Activated CD8-positive, alpha-beta memory T cell treated with anti-CD3 and anti-CD28 coated beads, Interleukin-2, amount 10 ng/mL, durations not matched to agents 7 days and 5 days (primary cell): ENCODE measurements around the gene OSGIN1. TPM values are rescaled to one million over a fixed set of nuclear protein-coding genes. Genes with fewer than 3 reads are reported as not detected.

Source experiments
- ATAC-seq: fragments of 150-1000 bp; cut with Tn5 transposase; one replicate; pipeline ENCODE4 v1.10.0; 2021; ENCODE audit warnings: moderate library complexity
- CTCF ChIA-PET: fragments of 350-600 bp; sonication (Branson Sonifier 250); formaldehyde crosslinking; loops from one replicate; lab custom pipeline; 2021; ENCODE audit warnings: antibody characterized with exemption; lab: Charles Lee
- DNase-seq: peaks from one replicate; pipeline ENCODE4 v3.0.0-alpha.2; 2020
- H3K27ac Mint-ChIP-seq: one replicate; pipeline ENCODE4 v1.8.0; 2021; ENCODE audit warnings: mild to moderate bottlenecking, mixed read lengths
- H3K27me3 Mint-ChIP-seq: one replicate; pipeline ENCODE4 v1.8.0; 2021; ENCODE audit warnings: mixed read lengths
- H3K36me3 Mint-ChIP-seq: one replicate; pipeline ENCODE4 v1.8.0; 2021; ENCODE audit warnings: mild to moderate bottlenecking, mixed read lengths
- H3K4me1 Mint-ChIP-seq: one replicate; pipeline ENCODE4 v1.8.0; 2021; ENCODE audit warnings: mixed read lengths
- H3K4me3 Mint-ChIP-seq: one replicate; pipeline ENCODE4 v1.8.0; 2021; ENCODE audit warnings: mild to moderate bottlenecking, moderate library complexity, mixed read lengths
- H3K9me3 Mint-ChIP-seq: one replicate; pipeline ENCODE4 v1.8.0; 2022; ENCODE audit warnings: low read depth, mixed read lengths
- total RNA-seq, 2 experiments: library from RNA; stranded (reverse); gene quantifications; one replicate each; pipeline ENCODE4 v1.2.3, GENCODE V29; 2021

Gene OSGIN1
- total RNA-seq, 2 experiments from 2014 or later = 0.21 to 0.93 TPM

GRCh38 chr16:83983491-83983890, 30.5 kb downstream of the OSGIN1 start:
- no peak overlapping the region for H3K27ac Mint-ChIP-seq
- CTCF ChIA-PET = interaction anchor here (0.7 to 1.6 kb wide), 2 partner anchors 30 to 102 kb away, joined by 3 read pairs; partner anchors contain the start of gene OSGIN1
- peaks cover 12% of the 10 kb centered on the region for H3K27me3 Mint-ChIP-seq
- ATAC-seq (no peak), DNase-seq (no peak)
- no peak overlapping the region for H3K4me3 Mint-ChIP-seq
- H3K36me3 Mint-ChIP-seq = no peaks in the 10 kb centered on the region
- peaks cover 5% of the 10 kb centered on the region for H3K9me3 Mint-ChIP-seq
- no peaks in the 10 kb centered on the region for H3K4me1 Mint-ChIP-seq

- no peak overlapping the region for H3K4me3 Mint-ChIP-seq
- no peaks in the 10 kb centered on the region for H3K36me3 Mint-ChIP-seq
- DNase-seq (no peak), ATAC-seq (no peak)
- no peaks in the 10 kb centered on the region for H3K4me1 Mint-ChIP-seq
- CTCF ChIA-PET = no interaction called here
- no peak overlapping the region for H3K27ac Mint-ChIP-seq
- peaks cover 2% of the 10 kb centered on the region for H3K9me3 Mint-ChIP-seq
- H3K27me3 Mint-ChIP-seq = peaks cover 29% of the 10 kb centered on the region
Observed at GRCh38 chr16:83989300-83989699, 36.3 kb downstream of the OSGIN1 start.

- no peak overlapping the region for H3K27ac Mint-ChIP-seq
- DNase-seq (no peak), ATAC-seq (no peak)
- H3K9me3 Mint-ChIP-seq = peaks cover 2% of the 10 kb centered on the region
- CTCF ChIA-PET = no interaction called here
- H3K4me1 Mint-ChIP-seq = no peaks in the 10 kb centered on the region
- no peak overlapping the region for H3K4me3 Mint-ChIP-seq
- H3K27me3 Mint-ChIP-seq = peaks cover 39% of the 10 kb centered on the region
- H3K36me3 Mint-ChIP-seq = no peaks in the 10 kb centered on the region
Observed at GRCh38 chr16:83990492-83990891, 37.5 kb downstream of the OSGIN1 start.

GRCh38 chr16:83992624-83993023, 39.6 kb downstream of the OSGIN1 start:
- Mint-ChIP-seq H3K4me3 (no peak overlapping the region), H3K36me3 (no peaks in the 10 kb centered on the region), H3K4me1 (no peaks in the 10 kb centered on the region), H3K27me3 (peaks cover 35% of the 10 kb centered on the region), H3K27ac (no peak overlapping the region), H3K9me3 (peaks cover 2% of the 10 kb centered on the region)
- no peak for ATAC-seq
- DNase-seq = no peak
- CTCF ChIA-PET = interaction anchor here (0.7 to 1.4 kb wide), 2 partner anchors 13 to 1360 kb away, joined by 3 to 6 read pairs; no protein-coding TSS in a partner anchor

- Mint-ChIP-seq H3K9me3 (peaks cover 2% of the 10 kb centered on the region), H3K27ac (no peak overlapping the region)
Observed at GRCh38 chr16:83994087-83994486, 41.0 kb downstream of the OSGIN1 start.

GRCh38 chr16:83994703-83995102, 41.7 kb downstream of the OSGIN1 start:
- no peak overlapping the region for H3K4me3 Mint-ChIP-seq
- ATAC-seq (no peak), DNase-seq (no peak)
- H3K4me1 Mint-ChIP-seq = no peaks in the 10 kb centered on the region
- peaks cover 2% of the 10 kb centered on the region for H3K9me3 Mint-ChIP-seq
- no peak overlapping the region for H3K27ac Mint-ChIP-seq
- no peaks in the 10 kb centered on the region for H3K36me3 Mint-ChIP-seq
- CTCF ChIA-PET = no interaction called here
- H3K27me3 Mint-ChIP-seq = peaks cover 19% of the 10 kb centered on the region

More at GRCh38 chr16:83994087-83994486, 41.0 kb downstream of the OSGIN1 start:
- peaks cover 23% of the 10 kb centered on the region for H3K27me3 Mint-ChIP-seq
- no peaks in the 10 kb centered on the region for H3K36me3 Mint-ChIP-seq
- DNase-seq (no peak), ATAC-seq (no peak)
- no peaks in the 10 kb centered on the region for H3K4me1 Mint-ChIP-seq
- CTCF ChIA-PET = no interaction called here
- H3K4me3 Mint-ChIP-seq = no peak overlapping the region

GRCh38 chr16:83995754-83996153, 42.7 kb downstream of the OSGIN1 start:
- Mint-ChIP-seq H3K9me3 (peaks cover 2% of the 10 kb centered on the region), H3K4me3 (no peak overlapping the region), H3K27me3 (peaks cover 15% of the 10 kb centered on the region), H3K36me3 (no peaks in the 10 kb centered on the region), H3K27ac (no peak overlapping the region), H3K4me1 (no peaks in the 10 kb centered on the region)
- ATAC-seq (no peak), DNase-seq (no peak)
- CTCF ChIA-PET = no interaction called here

- H3K4me1 Mint-ChIP-seq = no peaks in the 10 kb centered on the region
- no peak overlapping the region for H3K27ac Mint-ChIP-seq
- peaks cover 15% of the 10 kb centered on the region for H3K27me3 Mint-ChIP-seq
- no peaks in the 10 kb centered on the region for H3K36me3 Mint-ChIP-seq
- DNase-seq = no peak
- H3K9me3 Mint-ChIP-seq = peaks cover 2% of the 10 kb centered on the region
- H3K4me3 Mint-ChIP-seq = no peak overlapping the region
- no peak for ATAC-seq
- CTCF ChIA-PET = no interaction called here
Observed at GRCh38 chr16:83996481-83997252, 43.6 kb downstream of the OSGIN1 start.

- Mint-ChIP-seq H3K27me3 (peaks cover 12% of the 10 kb centered on the region), H3K9me3 (no peaks in the 10 kb centered on the region), H3K27ac (no peak overlapping the region), H3K36me3 (no peaks in the 10 kb centered on the region), H3K4me1 (no peaks in the 10 kb centered on the region), H3K4me3 (no peak overlapping the region)
- CTCF ChIA-PET = no interaction called here
- no peak for ATAC-seq
- no peak for DNase-seq
Observed at GRCh38 chr16:83998091-83998490, 45.1 kb downstream of the OSGIN1 start.

GRCh38 chr16:84000989-84001642, 48.1 kb downstream of the OSGIN1 start:
- CTCF ChIA-PET = no interaction called here
- no peaks in the 10 kb centered on the region for H3K36me3 Mint-ChIP-seq
- no peak for ATAC-seq

GRCh38 chr16:84001726-84002125, 48.7 kb downstream of the OSGIN1 start:
- Mint-ChIP-seq H3K27ac (no peak overlapping the region), H3K4me1 (no peaks in the 10 kb centered on the region), H3K4me3 (no peak overlapping the region), H3K9me3 (no peaks in the 10 kb centered on the region), H3K36me3 (no peaks in the 10 kb centered on the region), H3K27me3 (no peaks in the 10 kb centered on the region)
- no peak for DNase-seq
- CTCF ChIA-PET = no interaction called here
- no peak for ATAC-seq

More at GRCh38 chr16:84000989-84001642, 48.1 kb downstream of the OSGIN1 start:
- H3K27ac Mint-ChIP-seq = no peak overlapping the region
- no peaks in the 10 kb centered on the region for H3K4me1 Mint-ChIP-seq
- no peak for DNase-seq
- no peaks in the 10 kb centered on the region for H3K27me3 Mint-ChIP-seq
- H3K4me3 Mint-ChIP-seq = no peak overlapping the region
- no peaks in the 10 kb centered on the region for H3K9me3 Mint-ChIP-seq

GRCh38 chr16:84003038-84003437, 50.0 kb downstream of the OSGIN1 start:
- Mint-ChIP-seq H3K9me3 (no peaks in the 10 kb centered on the region), H3K27me3 (no peaks in the 10 kb centered on the region), H3K4me1 (no peaks in the 10 kb centered on the region), H3K27ac (no peak overlapping the region), H3K36me3 (no peaks in the 10 kb centered on the region), H3K4me3 (no peak overlapping the region)
- DNase-seq (no peak), ATAC-seq (no peak)
- CTCF ChIA-PET = interaction anchor here (0.8 kb wide), 1 partner anchor 18 kb away, joined by 3 read pairs; no protein-coding TSS in a partner anchor

GRCh38 chr16:84004442-84004841, 51.4 kb downstream of the OSGIN1 start:
- CTCF ChIA-PET = no interaction called here
- ATAC-seq = no peak
- Mint-ChIP-seq H3K9me3 (no peaks in the 10 kb centered on the region), H3K4me1 (no peaks in the 10 kb centered on the region), H3K27me3 (no peaks in the 10 kb centered on the region), H3K4me3 (no peak overlapping the region), H3K36me3 (no peaks in the 10 kb centered on the region), H3K27ac (no peak overlapping the region)
- DNase-seq = no peak

- H3K27ac Mint-ChIP-seq = no peak overlapping the region
- no peak overlapping the region for H3K4me3 Mint-ChIP-seq
- H3K36me3 Mint-ChIP-seq = no peaks in the 10 kb centered on the region
- ATAC-seq (no peak), DNase-seq (no peak)
- no peaks in the 10 kb centered on the region for H3K27me3 Mint-ChIP-seq
- H3K4me1 Mint-ChIP-seq = no peaks in the 10 kb centered on the region
- CTCF ChIA-PET = interaction anchor here (0.7 kb wide), 1 partner anchor 12 kb away, joined by 3 read pairs; no protein-coding TSS in a partner anchor
- H3K9me3 Mint-ChIP-seq = no peaks in the 10 kb centered on the region
Observed at GRCh38 chr16:84005391-84005790, 52.4 kb downstream of the OSGIN1 start.
